COLO668 (cell line): Measurements from ENCODE around the gene PPP1R10.
"Not testable (repeated sequence)": the region's sequence is repeated elsewhere in the genome, so short reads cannot be mapped to it uniquely, and the experiment has no call there.

Experiments used
- DNase-seq: peaks from one replicate; lab custom pipeline; 2025; ENCODE audit not compliant: unreplicated experiment; lab: John Stamatoyannopoulos, UW

The PPP1R10 gene

DNA sequence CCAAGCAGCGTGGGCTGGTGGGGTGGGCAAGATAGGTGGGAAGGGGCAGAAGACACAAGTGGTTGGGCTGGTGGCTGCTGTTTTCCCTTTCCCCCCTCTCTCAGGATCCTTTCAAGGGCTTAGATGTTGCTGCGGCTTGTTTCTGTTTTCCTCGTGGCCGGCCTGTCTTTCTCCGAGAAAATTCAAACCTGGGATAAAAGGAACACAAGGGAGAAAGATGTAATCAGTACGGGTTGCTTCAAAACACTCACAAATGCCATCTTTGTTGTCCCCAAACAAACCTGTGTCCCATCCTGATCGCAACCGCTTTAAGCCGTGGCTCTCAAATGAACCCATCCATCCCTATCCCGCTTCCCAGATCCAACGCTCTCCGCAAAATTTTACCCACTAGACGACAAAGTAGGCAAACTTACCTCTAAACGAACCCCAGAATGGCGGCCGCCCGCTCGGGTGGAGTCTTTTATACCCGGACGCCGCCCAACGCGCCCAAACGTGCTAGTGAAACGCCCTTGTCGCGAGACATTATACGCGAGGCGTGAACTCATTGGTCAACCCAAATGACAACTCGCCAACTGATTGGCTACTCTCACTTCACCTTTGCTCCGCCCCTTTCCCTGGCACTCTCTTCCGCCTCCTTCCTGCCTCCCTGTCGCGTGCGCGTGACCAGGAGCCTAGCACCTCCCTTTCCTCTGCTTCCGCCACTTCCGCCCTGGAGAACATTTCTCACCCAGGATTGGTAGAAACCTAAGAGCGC is at the start of gene PPP1R10:
TSS of gene PPP1R10 (minus strand) at position 433 of the 754 bp plus-strand sequence. CDS start 7,299 bp downstream, outside the sequence.
- peak; percentile 95 for DNase-seq

- DNase-seq, result not testable (repeated sequence)
These were observed 49.3 kb upstream of the PPP1R10 start for GRCh38 chr6:30666300-30666699.

GRCh38 chr6:30664994-30665767 is 48.1 kb upstream of the PPP1R10 start:
- DNase-seq, result no peak

- DNase-seq, result not testable (repeated sequence)
These were observed 40.9 kb upstream of the PPP1R10 start for GRCh38 chr6:30657922-30658321.

DNA sequence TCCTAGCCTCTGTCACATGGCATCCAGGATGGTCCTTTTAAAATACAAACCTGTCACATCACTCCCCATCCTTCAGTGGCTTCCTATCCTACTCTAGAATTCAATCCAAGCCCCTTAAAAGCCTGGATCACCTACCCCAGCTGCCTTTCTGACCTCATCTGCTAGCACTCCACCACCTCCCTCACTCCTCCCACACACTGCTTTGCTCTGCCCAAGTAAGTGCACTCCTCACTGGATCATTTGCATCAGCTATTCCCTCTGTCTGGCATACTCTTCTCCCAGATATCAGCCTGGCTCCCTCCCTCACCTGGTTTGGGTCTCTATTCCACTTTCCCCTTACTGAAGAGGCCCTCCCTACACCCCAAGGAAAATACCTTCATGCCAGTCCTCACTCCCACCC is 40.4 kb upstream of the PPP1R10 start:
- no peak for DNase-seq

DNA sequence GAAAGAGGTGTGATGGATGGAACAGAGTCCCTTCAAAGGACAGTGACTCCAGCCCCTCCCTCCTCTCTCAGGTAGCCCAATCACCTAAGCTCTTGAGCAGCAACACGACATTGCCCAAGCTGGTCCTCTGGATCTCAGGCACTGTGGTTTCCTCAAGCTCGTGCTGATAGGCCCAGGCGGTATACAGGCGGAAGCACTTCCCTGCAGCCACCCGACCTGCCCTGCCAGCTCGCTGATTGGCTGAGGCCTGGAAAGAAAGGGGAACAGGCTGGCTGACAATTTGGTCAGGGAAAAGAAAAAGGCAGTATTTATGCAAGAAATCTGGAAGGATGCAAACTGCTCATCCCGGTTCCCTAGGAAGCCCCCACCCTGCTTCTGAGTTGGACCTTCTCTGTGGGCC is 39.5 kb upstream of the PPP1R10 start:
- DNase-seq, result no peak

- no peak for DNase-seq
These were observed 38.7 kb upstream of the PPP1R10 start for GRCh38 chr6:30655743-30656094.

- no peak for DNase-seq
These were observed 38.0 kb upstream of the PPP1R10 start for GRCh38 chr6:30654798-30655742.

- DNase-seq, result no peak
These were observed 34.1 kb upstream of the PPP1R10 start for GRCh38 chr6:30651143-30651542.

GRCh38 chr6:30647242-30648116 is 30.4 kb upstream of the PPP1R10 start:
- peak; percentile 77 for DNase-seq

- DNase-seq, result peak; percentile 91
These were observed 29.6 kb upstream of the PPP1R10 start, which contains the start of gene C6orf136 for GRCh38 chr6:30646450-30647241. Gene C6orf136, plus strand, starts transcription at chr6:30647133. Its CDS starts 99 bp downstream, at chr6:30647232.

DNA sequence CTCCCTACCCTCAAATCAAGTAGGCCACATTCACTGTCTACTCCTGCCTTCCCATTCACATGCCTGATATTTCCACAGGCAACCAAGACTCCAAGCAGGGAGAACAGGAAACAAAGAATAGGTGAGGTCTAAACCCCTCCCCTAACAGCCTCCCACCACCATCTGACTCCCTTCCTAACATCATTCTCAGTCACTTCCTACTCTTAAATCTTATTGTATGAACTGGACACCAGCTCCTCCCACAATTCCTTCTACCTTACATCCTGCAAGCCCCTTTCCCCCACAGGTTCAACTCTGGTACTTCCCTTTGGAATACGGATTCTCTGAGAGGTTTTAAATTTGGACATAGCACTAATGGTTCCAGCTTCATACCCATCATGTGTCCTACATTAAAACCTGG is 28.9 kb upstream of the PPP1R10 start:
- DNase-seq, result no peak

- no peak for DNase-seq
These were observed 27.7 kb upstream of the PPP1R10 start for GRCh38 chr6:30644769-30645168.

- DNase-seq, result no peak
These were observed 26.6 kb upstream of the PPP1R10 start for GRCh38 chr6:30643656-30644055.

GRCh38 chr6:30641048-30641447 is 24.0 kb upstream of the PPP1R10 start:
- DNase-seq, result no peak

- DNase-seq, result no peak
These were observed 23.4 kb upstream of the PPP1R10 start for GRCh38 chr6:30640481-30640880.

- DNase-seq, result no peak
These were observed 18.8 kb upstream of the PPP1R10 start for GRCh38 chr6:30635834-30636233.

GRCh38 chr6:30626484-30627366 is 9.7 kb upstream of the PPP1R10 start, which contains the start of gene ATAT1:
Gene ATAT1, plus strand, starts transcription at chr6:30626874.
- DNase-seq, result peak; percentile 78
